H9 (cell line): ENCODE measurements around the gene EMP3. TPM values are rescaled to one million over a fixed set of nuclear protein-coding genes. Genes with fewer than 3 reads are reported as not detected.

ENCODE experiments used
- DNase-seq: peaks from one replicate; pipeline ENCODE4 v3.0.0-alpha.2; 2017
- H2AFZ ChIP-seq: one replicate; pipeline ENCODE4 v1.6.1; 2013; ENCODE audit warnings: mild to moderate bottlenecking, low read length, control low read depth, moderate library complexity
- H2AK5ac ChIP-seq: 2 replicates; pipeline ENCODE4 v1.6.1; 2013; ENCODE audit warnings: low read length, control low read depth, mixed read lengths; ENCODE audit not compliant: insufficient read length
- H2BK120ac ChIP-seq: one replicate; pipeline ENCODE4 v1.6.1; 2013; ENCODE audit warnings: low read depth, mild to moderate bottlenecking, low read length, control low read depth, inconsistent platforms; ENCODE audit not compliant: poor library complexity, severe bottlenecking
- H2BK12ac ChIP-seq: 2 replicates; pipeline ENCODE4 v1.6.1; 2013; ENCODE audit warnings: low read length, control low read depth, mixed read lengths, low read depth; ENCODE audit not compliant: insufficient read length
- H2BK15ac ChIP-seq: 2 replicates; pipeline ENCODE4 v1.6.1; 2013; ENCODE audit warnings: low read depth, low read length, control low read depth
- H2BK20ac ChIP-seq: one replicate; pipeline ENCODE4 v1.6.1; 2013; ENCODE audit warnings: low read depth, mild to moderate bottlenecking, low read length, control low read depth, inconsistent platforms; ENCODE audit not compliant: poor library complexity, severe bottlenecking
- H2BK5ac ChIP-seq: 2 replicates; pipeline ENCODE4 v1.6.1; 2013; ENCODE audit warnings: low read length, control low read depth, mixed read lengths; ENCODE audit not compliant: insufficient read length
- H3K14ac ChIP-seq: 2 replicates; pipeline ENCODE4 v1.6.1; 2013; ENCODE audit warnings: low read length, control low read depth; ENCODE audit not compliant: insufficient read depth
- H3K18ac ChIP-seq: 2 replicates; pipeline ENCODE4 v1.6.1; 2013; ENCODE audit warnings: low read depth, mild to moderate bottlenecking, mixed read lengths, low read length, control low read depth; ENCODE audit not compliant: insufficient read length
- H3K23ac ChIP-seq: 2 replicates; pipeline ENCODE4 v1.6.1; 2013; ENCODE audit warnings: low read length, control low read depth, mixed read lengths, low read depth; ENCODE audit not compliant: insufficient read length
- H3K23me2 ChIP-seq: 2 replicates; pipeline ENCODE4 v1.6.1; 2013; ENCODE audit warnings: low read depth, mild to moderate bottlenecking, mixed read lengths, low read length, control low read depth; ENCODE audit not compliant: insufficient read length, poor library complexity, severe bottlenecking
- H3K27ac ChIP-seq: 2 replicates; pipeline ENCODE4 v1.5.1; 2013; ENCODE audit warnings: low read length, control low read depth, mixed read lengths, low read depth; ENCODE audit not compliant: insufficient read length
- H3K27me3 ChIP-seq: 2 replicates; pipeline ENCODE4 v1.6.1; 2013; ENCODE audit warnings: low read length, control low read depth, inconsistent platforms; ENCODE audit not compliant: insufficient read depth
- H3K4ac ChIP-seq: 2 replicates; pipeline ENCODE4 v1.6.1; 2013; ENCODE audit warnings: low read depth, mild to moderate bottlenecking, control low read depth, inconsistent platforms, low read length, moderate library complexity
- H3K4me1 ChIP-seq: 2 replicates; pipeline ENCODE4 v1.6.1; 2013; ENCODE audit warnings: low read length, control low read depth, inconsistent platforms; ENCODE audit not compliant: insufficient read depth
- H3K4me2 ChIP-seq: 2 replicates; pipeline ENCODE4 v1.6.1; 2013; ENCODE audit warnings: low read length, control low read depth, mixed read lengths; ENCODE audit not compliant: insufficient read length, insufficient read depth
- H3K56ac ChIP-seq: 2 replicates; pipeline ENCODE4 v1.6.1; 2013; ENCODE audit warnings: low read depth, mild to moderate bottlenecking, mixed read lengths, low read length, control low read depth; ENCODE audit not compliant: insufficient read length
- H3K79me1 ChIP-seq: 2 replicates; pipeline ENCODE4 v1.6.1; 2013; ENCODE audit warnings: low read depth, mild to moderate bottlenecking, moderate library complexity, low read length, control low read depth, inconsistent platforms; ENCODE audit not compliant: insufficient read depth, poor library complexity, severe bottlenecking
- H3K79me2 ChIP-seq: 2 replicates; pipeline ENCODE4 v1.6.1; 2013; ENCODE audit warnings: low read length, control low read depth, inconsistent platforms; ENCODE audit not compliant: insufficient read depth
- H3K9ac ChIP-seq: 2 replicates; pipeline ENCODE4 v1.6.1; 2013; ENCODE audit warnings: low read length, control low read depth, mixed read lengths; ENCODE audit not compliant: insufficient read length; ENCODE audit errors: extremely low read depth
- H3K9me3 ChIP-seq: one replicate; pipeline ENCODE4 v1.6.1; 2013; ENCODE audit warnings: low read depth, low read length, inconsistent platforms; ENCODE audit not compliant: control insufficient read depth
- H3T11ph ChIP-seq: one replicate; pipeline ENCODE4 v1.6.1; 2013; ENCODE audit warnings: mild to moderate bottlenecking, low read length, control low read depth, inconsistent platforms
- H4K20me1 ChIP-seq: one replicate; pipeline ENCODE4 v1.6.1; 2013; ENCODE audit not compliant: control insufficient read depth, insufficient read length, insufficient read depth
- H4K5ac ChIP-seq: 2 replicates; pipeline ENCODE4 v1.6.1; 2013; ENCODE audit warnings: low read depth, mild to moderate bottlenecking, mixed read lengths, low read length, control low read depth; ENCODE audit not compliant: insufficient read length
- H4K8ac ChIP-seq: replicated peaks from 2 replicates; pipeline ENCODE4 v1.6.1; 2013; ENCODE audit warnings: low read length, control low read depth, mixed read lengths, low read depth; ENCODE audit not compliant: insufficient read length
- H4K91ac ChIP-seq: 2 replicates; pipeline ENCODE4 v1.6.1; 2013; ENCODE audit warnings: low read depth, mild to moderate bottlenecking, moderate library complexity, mixed read lengths, low read length, control low read depth; ENCODE audit not compliant: insufficient read length
- H3K27ac Mint-ChIP-seq, 3 experiments: 2 replicates in 2 of 3; 3 replicates in 1 of 3; pipeline ENCODE4 v1.8.0; 2020 to 2021; ENCODE audit warnings: mixed read lengths in 3 of 3, mild to moderate bottlenecking in 1 of 3, moderate library complexity in 1 of 3
- H3K27me3 Mint-ChIP-seq: 2 replicates; pipeline ENCODE4 v1.8.0; 2021; ENCODE audit warnings: low read depth, mild to moderate bottlenecking, moderate library complexity, mixed read lengths
- H3K36me3 Mint-ChIP-seq, 3 experiments: 2 replicates in 2 of 3; 3 replicates in 1 of 3; pipeline ENCODE4 v1.8.0; 2020 to 2021; ENCODE audit warnings: low read depth in 3 of 3, mixed read lengths in 3 of 3; ENCODE audit not compliant: insufficient read depth in 1 of 3
- H3K4me1 Mint-ChIP-seq, 2 experiments: 2 replicates each; pipeline ENCODE4 v1.8.0; 2020; ENCODE audit warnings: mixed read lengths in 2 of 2
- H3K4me3 Mint-ChIP-seq, 2 experiments: 2 replicates in 1 of 2; 3 replicates in 1 of 2; pipeline ENCODE4 v1.8.0; 2020 to 2021; ENCODE audit warnings: mild to moderate bottlenecking in 2 of 2, mixed read lengths in 2 of 2, moderate library complexity in 1 of 2
- H3K9me3 Mint-ChIP-seq, 2 experiments: 2 replicates in 1 of 2; 3 replicates in 1 of 2; pipeline ENCODE4 v1.8.0; 2020; ENCODE audit warnings: mild to moderate bottlenecking in 2 of 2, mixed read lengths in 2 of 2, moderate library complexity in 1 of 2
- WGBS: extraction: QIAGEN DNeasy Blood & Tissue Kit; methylation state at CpG from one replicate; pipeline ENCODE4 v1.1.7; 2013; ENCODE audit warnings: missing lambda C conversion rate, low lambda C conversion rate, mixed read lengths; ENCODE audit not compliant: insufficient read length; ENCODE audit errors: extremely low coverage; 5-methylcytosine and 5-hydroxymethylcytosine counted together
- total RNA-seq: library from RNA; stranded (reverse); gene quantifications from 2 replicates; pipeline ENCODE4 v1.2.1, GENCODE V29; 2021
- TF ChIP-seq, protein P1 (sequence below): fragments of 200-600 bp; sonication (generic); conservative IDR thresholded peaks from 3 replicates; pipeline ENCODE4 v1.8.0; 2021; ENCODE audit warnings: antibody characterized with exemption, mild to moderate bottlenecking

Gene EMP3
- total RNA-seq, 1 experiment from 2014 or later, result 9.6 TPM

DNA sequence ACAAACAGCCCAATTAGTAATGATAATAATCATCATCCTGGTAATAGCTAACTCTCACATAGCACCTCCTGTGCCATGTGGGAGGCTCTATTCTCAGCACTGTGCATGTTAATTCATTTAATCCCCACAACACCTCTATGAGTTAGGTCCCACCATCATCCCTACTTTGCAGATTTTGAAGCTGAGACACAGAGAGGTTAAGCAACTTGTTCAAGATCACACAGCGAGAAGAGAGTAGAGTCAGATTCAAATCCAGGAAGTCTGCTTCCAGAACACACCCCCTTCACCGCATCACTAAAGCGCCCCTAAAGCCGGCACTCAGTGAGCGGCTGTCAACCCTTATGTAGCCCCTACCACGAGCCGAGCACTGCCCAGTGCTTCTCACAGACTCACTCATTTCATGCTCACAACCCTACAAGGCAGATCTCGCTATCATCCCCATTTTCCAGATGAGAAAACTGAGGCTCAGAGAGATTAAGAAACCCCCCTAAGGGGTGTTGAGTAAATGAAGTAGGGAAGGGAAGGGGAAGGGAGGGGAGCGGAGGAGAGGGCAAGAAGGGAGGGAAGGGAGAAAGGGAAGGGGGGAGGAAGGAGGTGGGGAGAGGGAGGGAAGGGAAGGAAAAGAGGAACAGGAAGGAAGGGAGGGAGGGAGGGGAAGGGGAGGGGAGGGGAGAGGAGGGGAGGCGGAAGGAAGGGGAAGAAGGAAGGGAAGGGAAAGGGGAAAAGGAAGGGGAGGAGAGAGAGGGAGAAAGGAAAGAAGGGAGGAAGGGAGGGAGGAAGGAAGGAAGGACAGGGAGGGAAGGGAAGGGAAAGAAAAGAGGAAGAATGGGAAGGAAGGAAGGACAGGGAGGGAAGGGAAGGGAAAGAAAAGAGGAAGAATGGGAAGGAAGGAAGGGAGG lies 16.4 kb downstream of the EMP3 start:
- Mint-ChIP-seq H3K4me1 (peaks cover 2 to 12% of the 10 kb centered on the region in 2 experiments; a peak in 3 of 4 replicates), H3K27me3 (no peaks in the 10 kb centered on the region; the same call in none of the 2 replicates), H3K36me3 (peaks cover 0 to 4% (median 0%) of the 10 kb centered on the region in 3 experiments; a peak in 2 of 7 replicates), H3K4me3 (no peak overlapping the region; a peak in 1 of 5 replicates), H3K9me3 (no peaks in the 10 kb centered on the region), H3K27ac (no peak overlapping the region)
- H3K79me2 ChIP-seq, result no peaks in the 10 kb centered on the region
- H3K4ac ChIP-seq, result no peak overlapping the region
- no peak overlapping the region for H2BK5ac ChIP-seq
- H4K91ac ChIP-seq, result no peak overlapping the region
- no peak overlapping the region for H3K4me2 ChIP-seq
- H3K9ac ChIP-seq, result no peak overlapping the region
- no peaks in the 10 kb centered on the region for H3K9me3 ChIP-seq
- H3K23ac ChIP-seq, result no peak overlapping the region
- no peak overlapping the region for H2BK120ac ChIP-seq
- TF ChIP-seq, protein P1, sequence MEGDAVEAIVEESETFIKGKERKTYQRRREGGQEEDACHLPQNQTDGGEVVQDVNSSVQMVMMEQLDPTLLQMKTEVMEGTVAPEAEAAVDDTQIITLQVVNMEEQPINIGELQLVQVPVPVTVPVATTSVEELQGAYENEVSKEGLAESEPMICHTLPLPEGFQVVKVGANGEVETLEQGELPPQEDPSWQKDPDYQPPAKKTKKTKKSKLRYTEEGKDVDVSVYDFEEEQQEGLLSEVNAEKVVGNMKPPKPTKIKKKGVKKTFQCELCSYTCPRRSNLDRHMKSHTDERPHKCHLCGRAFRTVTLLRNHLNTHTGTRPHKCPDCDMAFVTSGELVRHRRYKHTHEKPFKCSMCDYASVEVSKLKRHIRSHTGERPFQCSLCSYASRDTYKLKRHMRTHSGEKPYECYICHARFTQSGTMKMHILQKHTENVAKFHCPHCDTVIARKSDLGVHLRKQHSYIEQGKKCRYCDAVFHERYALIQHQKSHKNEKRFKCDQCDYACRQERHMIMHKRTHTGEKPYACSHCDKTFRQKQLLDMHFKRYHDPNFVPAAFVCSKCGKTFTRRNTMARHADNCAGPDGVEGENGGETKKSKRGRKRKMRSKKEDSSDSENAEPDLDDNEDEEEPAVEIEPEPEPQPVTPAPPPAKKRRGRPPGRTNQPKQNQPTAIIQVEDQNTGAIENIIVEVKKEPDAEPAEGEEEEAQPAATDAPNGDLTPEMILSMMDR, result no peak
- H2AFZ ChIP-seq, result no peak overlapping the region
- no peak overlapping the region for H3K56ac ChIP-seq
- no peaks in the 10 kb centered on the region for H3K23me2 ChIP-seq
- H2BK15ac ChIP-seq, result no peak overlapping the region
- no peak overlapping the region for H2AK5ac ChIP-seq
- H3T11ph ChIP-seq, result no peak overlapping the region
- no CpG with 5 or more reads among the region's 10 CpGs for WGBS
- H4K20me1 ChIP-seq, result no peaks in the 10 kb centered on the region
- no peak for DNase-seq
- H4K8ac ChIP-seq, result no peak overlapping the region
- H3K27ac ChIP-seq, result no peak overlapping the region
- H4K5ac ChIP-seq, result no peak overlapping the region
- no peak overlapping the region for H3K18ac ChIP-seq
- no peaks in the 10 kb centered on the region for H3K4me1 ChIP-seq
- H3K14ac ChIP-seq, result no peak overlapping the region
- H2BK12ac ChIP-seq, result no peak overlapping the region
- H3K79me1 ChIP-seq, result no peaks in the 10 kb centered on the region
- H3K27me3 ChIP-seq, result no peaks in the 10 kb centered on the region
- H2BK20ac ChIP-seq, result no peak overlapping the region
